GM12872 (cell line): ENCODE data around the gene SLAMF6.

Experiments
- CTCF ChIP-seq: IDR thresholded peaks from 3 replicates; pipeline ENCODE4 v1.5.1; 2011; ENCODE audit warnings: low read depth, mild to moderate bottlenecking, low read length, moderate library complexity; ENCODE audit not compliant: insufficient read depth

SLAMF6 gene

GRCh38 chr1:160521554-160521953 is 1.5 kb downstream of the SLAMF6 start:
- TF ChIP-seq CTCF, result no peak

- TF ChIP-seq CTCF, result no peak
Measured at GRCh38 chr1:160520999-160521398, 2.1 kb downstream of the SLAMF6 start.

DNA sequence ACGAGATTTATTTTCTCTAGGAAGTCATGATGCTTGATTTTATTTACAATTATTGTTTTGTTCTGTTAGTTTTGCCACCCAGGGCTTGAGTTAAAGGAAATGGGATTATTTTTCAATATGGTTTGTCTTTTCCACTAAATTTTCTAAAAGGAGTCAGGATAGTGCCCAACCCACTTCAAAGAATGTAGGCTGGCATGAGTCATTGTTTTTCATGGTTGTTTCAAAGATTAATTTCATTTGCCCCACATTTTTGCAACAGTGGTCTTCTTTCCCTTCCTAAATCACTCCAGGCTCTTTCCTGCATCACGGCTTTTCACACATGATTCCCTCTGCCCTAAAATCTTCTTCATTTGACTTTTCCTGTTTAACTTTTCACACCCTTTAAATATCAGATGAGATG is 2.5 kb downstream of the SLAMF6 start:
- no peak for TF ChIP-seq CTCF

DNA sequence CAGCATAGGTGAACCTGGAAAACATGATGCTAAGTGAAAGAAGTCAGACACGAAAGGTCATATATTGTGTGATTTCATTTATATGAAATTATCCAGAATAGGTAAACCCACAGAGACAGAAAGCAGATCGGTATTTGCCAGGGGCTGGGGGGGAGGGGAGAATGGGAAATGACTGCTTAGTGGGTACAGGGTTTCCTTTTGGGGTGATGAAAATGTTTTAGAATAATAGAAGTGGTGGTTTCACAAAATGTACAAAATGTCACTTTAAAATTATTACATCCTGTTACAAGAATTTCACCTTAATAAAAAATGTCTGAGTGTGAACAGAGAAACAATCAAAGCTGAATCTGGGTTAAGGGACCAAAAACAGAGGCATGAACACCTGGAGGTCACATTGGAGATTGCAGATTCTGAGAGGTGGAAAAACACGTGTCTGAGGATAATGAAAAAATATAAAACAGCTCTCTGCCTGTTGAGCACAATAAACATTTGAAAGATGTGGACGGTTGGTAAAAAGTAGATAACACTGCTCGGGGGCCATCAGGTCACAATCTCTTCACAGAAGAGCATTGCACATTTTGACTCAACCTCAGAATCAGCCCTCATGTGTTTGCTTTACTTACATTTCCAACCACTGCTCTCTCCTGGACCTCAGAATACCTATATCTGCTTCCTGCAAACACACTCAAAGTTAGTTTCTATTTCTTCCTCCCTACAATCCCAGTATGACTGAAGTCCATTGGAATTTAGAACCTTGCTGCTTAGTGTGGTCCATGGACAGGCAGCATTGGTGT is 3.2 kb downstream of the SLAMF6 start:
- TF ChIP-seq CTCF, result peak; percentile 47; the same call in 1 of the 3 replicates

DNA sequence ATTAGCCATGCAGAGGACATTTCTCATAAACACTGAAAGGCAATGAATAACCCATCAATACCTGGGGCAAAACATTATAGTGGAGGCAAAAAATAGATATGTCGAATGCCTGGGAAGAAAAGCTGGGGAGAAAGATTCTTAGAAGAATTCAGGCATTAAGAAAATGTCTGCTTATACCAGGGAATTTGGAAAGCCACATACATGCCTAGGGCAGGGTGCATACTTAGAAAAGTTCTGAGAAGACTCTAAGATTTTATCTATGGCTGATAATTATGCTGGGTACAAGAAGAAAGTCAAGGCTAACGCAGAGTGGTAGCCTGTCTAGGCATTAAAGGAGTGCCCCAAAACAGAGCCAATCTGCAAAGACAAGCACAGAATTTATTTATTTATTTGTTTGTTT is 18.4 kb downstream of the SLAMF6 start:
- no peak for TF ChIP-seq CTCF

GRCh38 chr1:160503087-160503486 is 20.0 kb downstream of the SLAMF6 start:
- no peak for TF ChIP-seq CTCF

GRCh38 chr1:160500321-160500990 is 22.6 kb downstream of the SLAMF6 start:
- TF ChIP-seq CTCF, result no peak
